Omental fat pad (tissue), 4 donors: ENCODE results near the gene HAGH. TPM values are rescaled to one million over a fixed set of nuclear protein-coding genes. Genes with fewer than 3 reads are reported as not detected.

Source experiments
- ATAC-seq: fragments of 150-250 bp; one replicate; pipeline ENCODE4 v1.9.1; 2016; ENCODE audit warnings: mild to moderate bottlenecking, moderate library complexity; ENCODE audit not compliant: low FRiP score
- DNase-seq: peaks from one replicate; pipeline ENCODE4 v3.0.0-alpha.2; 2019; ENCODE audit warnings: low spot score
- CTCF ChIP-seq, 3 donors: fragments of 450-650 bp; IDR thresholded peaks; one replicate each; pipeline ENCODE4 v1.5.1; 2016 to 2017; ENCODE audit warnings: antibody characterized with exemption in 3 of 3, mild to moderate bottlenecking in 3 of 3, moderate library complexity in 2 of 3
- total RNA-seq, 4 donors: library from RNA; depleted of rRNA; stranded (reverse); fragments of >200 nt; gene quantifications; one replicate each; pipeline ENCODE4 v1.1.0, GENCODE V29; 2016

The HAGH gene
- total RNA-seq, 4 donors from 2014 or later = 69.8 to 130 (median 81.5) TPM

- ATAC-seq (no peak), DNase-seq (no peak)
- no peak for TF ChIP-seq CTCF (IDR thresholded peaks at IDR 0.05)
Observed at GRCh38 chr16:1851793-1852192, 25.2 kb upstream of the HAGH start.

- no peak for TF ChIP-seq CTCF (IDR thresholded peaks at IDR 0.05)
- ATAC-seq = no peak
- no peak for DNase-seq
Observed at GRCh38 chr16:1850981-1851380, 24.4 kb upstream of the HAGH start.

GRCh38 chr16:1846416-1846815 is 19.8 kb upstream of the HAGH start:
- no peak for DNase-seq
- no peak for ATAC-seq
- TF ChIP-seq CTCF (IDR thresholded peaks at IDR 0.05) = no peak

- TF ChIP-seq CTCF (IDR thresholded peaks at IDR 0.05) = no peak
- ATAC-seq (no peak), DNase-seq (no peak)
Observed at GRCh38 chr16:1845985-1846384, 19.4 kb upstream of the HAGH start.

- no peak for DNase-seq
- no peak for TF ChIP-seq CTCF (IDR thresholded peaks at IDR 0.05)
Observed at GRCh38 chr16:1839554-1839953, 12.9 kb upstream of the HAGH start.

GRCh38 chr16:1834096-1834495 is 7.5 kb upstream of the HAGH start:
- ATAC-seq (no peak), DNase-seq (no peak)
- no peak for TF ChIP-seq CTCF (IDR thresholded peaks at IDR 0.05)

More at GRCh38 chr16:1839554-1839953, 12.9 kb upstream of the HAGH start:
- no peak for ATAC-seq

GRCh38 chr16:1832838-1833454 is 6.3 kb upstream of the HAGH start:
- ATAC-seq = no peak
- no peak for TF ChIP-seq CTCF (IDR thresholded peaks at IDR 0.05)
- no peak for DNase-seq
